IMR-90 (cell line): ENCODE data around the gene TRIM28. TPM values are rescaled to one million over a fixed set of nuclear protein-coding genes. Genes with fewer than 3 reads are reported as not detected.

ENCODE experiments used
- ATAC-seq: fragments of 200-7000 bp; cut with Tn5 transposase; 2 replicates; pipeline ENCODE4 v1.9.1; 2020; ENCODE audit warnings: low read depth, mild to moderate bottlenecking, moderate library complexity
- BruUV-seq: library from RNA; stranded (reverse); fragments of 400-500 nt; replicated peaks from 2 replicates; lab custom pipeline; 2021; lab: Mats Ljungman, UMichigan
- CTCF ChIA-PET: fragments of 300-600 bp; formaldehyde crosslinking; extraction: SDS; loops from one replicate; lab custom pipeline; 2021; ENCODE audit warnings: antibody characterized with exemption; lab: Yijun Ruan, JAX
- POLR2A ChIA-PET: fragments of 300-600 bp; sonication (Branson Sonifier 250); formaldehyde crosslinking; loops from one replicate; lab custom pipeline; 2022; ENCODE audit warnings: antibody characterized with exemption; ENCODE audit not compliant: unreplicated experiment; lab: Charles Lee
- DNase-seq: peaks from one replicate; pipeline ENCODE4 v3.0.0; 2013
- H2AFZ ChIP-seq: replicated peaks from 2 replicates; pipeline ENCODE3; 2013; ENCODE audit warnings: low read length, mild to moderate bottlenecking; ENCODE audit not compliant: poor library complexity
- H2AK5ac ChIP-seq: 2 replicates; pipeline ENCODE4 v1.6.1; 2013; ENCODE audit warnings: low read depth, low read length, inconsistent platforms
- H2AK9ac ChIP-seq: replicated peaks from 2 replicates; pipeline ENCODE3; 2013; ENCODE audit warnings: mild to moderate bottlenecking, low read depth, low read length, moderate library complexity; ENCODE audit not compliant: poor library complexity
- H2BK120ac ChIP-seq: 2 replicates; pipeline ENCODE4 v1.6.1; 2013; ENCODE audit warnings: low read depth, low read length, inconsistent platforms
- H2BK15ac ChIP-seq: 3 replicates; pipeline ENCODE4 v1.6.1; 2013; ENCODE audit warnings: low read depth, low read length, inconsistent platforms
- H2BK20ac ChIP-seq: 2 replicates; pipeline ENCODE4 v1.6.1; 2013; ENCODE audit warnings: low read depth, mild to moderate bottlenecking, inconsistent platforms, low read length, moderate library complexity
- H2BK5ac ChIP-seq: 2 replicates; pipeline ENCODE4 v1.6.1; 2013; ENCODE audit warnings: mild to moderate bottlenecking, low read depth, low read length, inconsistent platforms; ENCODE audit not compliant: poor library complexity, severe bottlenecking
- H3K14ac ChIP-seq: replicated peaks from 2 replicates; pipeline ENCODE4 v1.6.1; 2013; ENCODE audit warnings: low read depth, low read length, inconsistent platforms
- H3K18ac ChIP-seq: 2 replicates; pipeline ENCODE4 v1.6.1; 2013; ENCODE audit warnings: low read depth, low read length, control low read depth
- H3K23ac ChIP-seq: 2 replicates; pipeline ENCODE4 v1.6.1; 2013; ENCODE audit warnings: low read depth, low read length, inconsistent platforms
- H3K27ac ChIP-seq: 2 replicates; pipeline ENCODE4 v1.5.1; 2013; ENCODE audit warnings: mild to moderate bottlenecking, control low read depth, low read length; ENCODE audit not compliant: insufficient read depth
- H3K27me3 ChIP-seq: 2 replicates; pipeline ENCODE4 v1.6.1; 2013; ENCODE audit warnings: low read length; ENCODE audit not compliant: control insufficient read depth, insufficient read depth
- H3K36me3 ChIP-seq: 2 replicates; pipeline ENCODE4 v1.6.1; 2013; ENCODE audit warnings: low read length, mixed read lengths; ENCODE audit not compliant: control insufficient read depth, insufficient read depth
- H3K4ac ChIP-seq: 2 replicates; pipeline ENCODE4 v1.6.1; 2013; ENCODE audit warnings: low read depth, low read length, inconsistent platforms
- H3K4me1 ChIP-seq: 2 replicates; pipeline ENCODE4 v1.6.1; 2013; ENCODE audit warnings: low read length, mixed read lengths; ENCODE audit not compliant: control insufficient read depth, insufficient read depth
- H3K4me2 ChIP-seq: 2 replicates; pipeline ENCODE4 v1.6.1; 2013; ENCODE audit warnings: low read depth, mild to moderate bottlenecking, control low read depth, low read length, moderate library complexity
- H3K4me3 ChIP-seq: 2 replicates; pipeline ENCODE4 v1.5.1; 2013; ENCODE audit warnings: low read depth, mild to moderate bottlenecking, control low read depth, low read length, moderate library complexity; ENCODE audit not compliant: insufficient read depth
- H3K56ac ChIP-seq: 2 replicates; pipeline ENCODE4 v1.6.1; 2013; ENCODE audit warnings: low read length, inconsistent platforms; ENCODE audit not compliant: insufficient read depth; ENCODE audit errors: extremely low read depth
- H3K79me1 ChIP-seq, 2 experiments: 2 replicates each; pipeline ENCODE4 v1.6.1; 2013; ENCODE audit warnings: low read length in 2 of 2, inconsistent platforms in 1 of 2, low read depth in 1 of 2
- H3K9ac ChIP-seq: 2 replicates; pipeline ENCODE4 v1.6.1; 2013; ENCODE audit warnings: low read depth, low read length, control low read depth
- H3K9me1 ChIP-seq: 2 replicates; pipeline ENCODE4 v1.6.1; 2013; ENCODE audit warnings: low read length, inconsistent platforms; ENCODE audit not compliant: insufficient read depth
- H3K9me3 ChIP-seq: 2 replicates; pipeline ENCODE4 v1.6.1; 2013; ENCODE audit warnings: low read length; ENCODE audit not compliant: control insufficient read depth, insufficient read depth
- H4K20me1 ChIP-seq: 2 replicates; pipeline ENCODE4 v1.6.1; 2013; ENCODE audit warnings: low read length, inconsistent platforms; ENCODE audit not compliant: insufficient read depth
- H4K5ac ChIP-seq: 2 replicates; pipeline ENCODE4 v1.6.1; 2013; ENCODE audit warnings: mild to moderate bottlenecking, low read depth, low read length, control low read depth
- H4K8ac ChIP-seq, 2 experiments: 2 replicates each; pipeline ENCODE4 v1.6.1; 2013; ENCODE audit warnings: low read depth in 2 of 2, low read length in 2 of 2, control low read depth in 1 of 2, inconsistent platforms in 1 of 2
- H4K91ac ChIP-seq: 2 replicates; pipeline ENCODE4 v1.6.1; 2013; ENCODE audit warnings: low read depth, low read length, inconsistent platforms; ENCODE audit not compliant: insufficient read depth
- BHLHE40 ChIP-seq: fragments of 150-350 bp; IDR thresholded peaks from 2 replicates; pipeline ENCODE4 v1.6.1; 2016; ENCODE audit warnings: mild to moderate bottlenecking, low read depth, low read length
- CHD1 ChIP-seq: IDR thresholded peaks from 2 replicates; pipeline ENCODE4 v1.6.1; 2012; ENCODE audit warnings: low read depth, low read length, improper control_type of control experiment
- FOS ChIP-seq: fragments of 150-350 bp; IDR thresholded peaks from 2 replicates; pipeline ENCODE4 v1.6.1; 2016; ENCODE audit warnings: low read depth, low read length
- MAZ ChIP-seq: IDR thresholded peaks from 2 replicates; pipeline ENCODE4 v1.6.1; 2012; ENCODE audit warnings: low read depth, mild to moderate bottlenecking, low read length, improper control_type of control experiment, moderate library complexity, borderline replicate concordance
- MXI1 ChIP-seq: IDR thresholded peaks from 2 replicates; pipeline ENCODE4 v1.6.1; 2012; ENCODE audit warnings: low read depth, mild to moderate bottlenecking, low read length, moderate library complexity, borderline replicate concordance
- NFE2L2 ChIP-seq: fragments of 150-350 bp; IDR thresholded peaks from 2 replicates; pipeline ENCODE4 v1.6.1; 2016; ENCODE audit warnings: low read depth, mild to moderate bottlenecking, low read length
- POLR2A ChIP-seq: IDR thresholded peaks from 2 replicates; pipeline ENCODE4 v1.6.1; 2012; ENCODE audit warnings: mild to moderate bottlenecking, low read depth, low read length
- RAD21 ChIP-seq: IDR thresholded peaks from 2 replicates; pipeline ENCODE4 v1.6.1; 2012; ENCODE audit warnings: low read length, improper control_type of control experiment
- RCOR1 ChIP-seq: IDR thresholded peaks from 2 replicates; pipeline ENCODE4 v1.6.1; 2012; ENCODE audit warnings: mild to moderate bottlenecking, low read length, improper control_type of control experiment; ENCODE audit not compliant: insufficient replicate concordance
- RFX5 ChIP-seq: IDR thresholded peaks from 2 replicates; pipeline ENCODE4 v1.8.0; 2012; ENCODE audit warnings: low read depth, mild to moderate bottlenecking, low read length, moderate library complexity
- SMC3 ChIP-seq: fragments of 150-350 bp; IDR thresholded peaks from 2 replicates; pipeline ENCODE4 v1.6.1; 2016; ENCODE audit warnings: low read depth, mild to moderate bottlenecking, antibody characterized with exemption, low read length, moderate library complexity
- WGBS, 2 experiments: methylation state at CpG; one replicate each; pipeline versions ENCODE4 v1.1.5 to v1.1.7; 2013; ENCODE audit warnings: missing lambda C conversion rate in 2 of 2; ENCODE audit not compliant: insufficient read length in 1 of 2; ENCODE audit errors: extremely low coverage in 2 of 2; 5-methylcytosine and 5-hydroxymethylcytosine counted together
- dilution Hi-C: fragments of 300-500 bp; cut with HindIII; formaldehyde crosslinking; loops from one replicate; pipeline ENCODE4 v1.14.3; 2018; ENCODE audit warnings: low sequenced_read_pairs; ENCODE audit not compliant: unreplicated experiment
- in situ Hi-C: fragments of 300-500 bp; cut with MboI; formaldehyde crosslinking; loops from 3 replicates; pipeline ENCODE4 v1.14.3; 2019; ENCODE audit warnings: low sequenced_read_pairs, inconsistent platforms, mixed read lengths
- intact Hi-C: fragments of 100-400 bp; cut with micrococcal nuclease; formaldehyde crosslinking; loops from 2 replicates; pipeline ENCODE4 v1.10.0; 2022
- polyA plus RNA-seq, 3 experiments: library from polyadenylated mRNA; depleted of rRNA; stranded (reverse); fragments of >200 nt; gene quantifications; 2 replicates each; pipeline ENCODE4 v1.2.3, GENCODE V29; 2012; ENCODE audit warnings: low replicate concordance in 1 of 3
- total RNA-seq: library from RNA; depleted of rRNA; stranded (reverse); fragments of >200 nt; gene quantifications from 2 replicates; pipeline ENCODE4 v1.2.3, GENCODE V29; 2012
- TF ChIP-seq, protein P1 (sequence below): fragments of 150-350 bp; IDR thresholded peaks from 2 replicates; pipeline ENCODE4 v1.6.1; 2016; ENCODE audit warnings: low read depth, mild to moderate bottlenecking, low read length, moderate library complexity, borderline replicate concordance
- TF ChIP-seq, protein P2 (sequence below): fragments of 150-350 bp; IDR thresholded peaks from 2 replicates; pipeline ENCODE4 v1.6.1; 2017; ENCODE audit warnings: mild to moderate bottlenecking, antibody characterized with exemption, low read length, low read depth

TRIM28 gene
- total and polyA plus RNA-seq, 2 of the 4 experiments (the other 2 are of a cell fraction), result 349 to 465 TPM

DNA sequence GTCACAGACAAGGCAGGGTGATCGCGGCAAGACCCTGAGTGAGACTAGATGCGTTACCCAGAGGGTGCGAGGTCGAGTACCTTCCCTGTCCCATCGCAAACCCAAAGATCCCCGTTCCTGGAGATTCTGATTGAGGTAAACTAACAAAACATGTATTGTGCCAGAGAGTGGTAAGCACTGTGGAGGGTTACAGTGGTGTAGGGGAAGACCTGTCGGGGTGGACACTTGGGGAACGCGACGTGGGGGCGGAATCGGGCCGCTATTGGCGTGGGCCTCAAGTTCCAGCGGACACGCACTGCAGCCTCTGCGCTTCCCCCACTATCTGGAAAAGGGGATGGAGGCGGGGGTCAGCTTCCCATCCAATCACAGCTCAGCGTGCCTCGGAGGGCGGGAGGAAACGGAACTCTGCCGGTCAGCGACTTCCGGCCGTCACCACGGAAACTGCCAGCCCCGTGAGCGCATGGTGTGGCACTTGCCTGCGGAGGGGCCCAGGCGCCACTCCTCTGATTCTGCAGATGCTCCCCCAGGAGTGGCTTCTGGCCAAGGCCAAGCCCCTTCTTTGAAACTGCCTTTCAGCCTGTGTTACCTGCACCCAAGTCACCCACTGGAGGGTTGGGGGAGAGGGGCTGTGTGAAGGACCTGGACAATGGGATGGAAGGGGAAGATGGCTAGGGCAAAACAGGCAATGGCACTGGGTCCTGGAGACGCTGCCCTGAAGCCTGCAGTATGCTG, 15.6 kb downstream of the TRIM28 start:
- peak overlapping the region; percentile 99 for H3K14ac ChIP-seq
- peak overlapping the region; percentile 91 for H3K4me2 ChIP-seq
- peak overlapping the region; percentile 67; the same call in 1 of the 3 replicates for H2BK15ac ChIP-seq
- peak overlapping the region; percentile 95 for H3K27ac ChIP-seq
- peaks cover 22% of the 10 kb centered on the region for H3K9me1 ChIP-seq
- peak overlapping the region; percentile 100 for H4K8ac ChIP-seq
- H2BK120ac ChIP-seq, result peak overlapping the region; percentile 79
- peak overlapping the region; percentile 99 for H3K23ac ChIP-seq
- ChIA-PET CTCF (no interaction called here), POLR2A (no interaction called here)
- H4K91ac ChIP-seq, result peak overlapping the region; percentile 99
- no peaks in the 10 kb centered on the region for H3K27me3 ChIP-seq
- in situ Hi-C loops, result no loop called here
- H3K4ac ChIP-seq, result peak overlapping the region; percentile 99
- no CpG with 5 or more reads among the region's 33 CpGs for WGBS, 2 experiments
- no peaks in the 10 kb centered on the region for H3K9me3 ChIP-seq
- H2AK5ac ChIP-seq, result peak overlapping the region; percentile 99
- peak overlapping the region; percentile 32; the same call in 1 of the 2 replicates for H2BK20ac ChIP-seq
- peaks cover 26% of the 10 kb centered on the region for H3K4me1 ChIP-seq
- peak overlapping the region; percentile 100 for H2AFZ ChIP-seq
- peak; percentile 68; the same call in 1 of the 2 replicates for TF ChIP-seq CHD1
- no peak for TF ChIP-seq RCOR1
- TF ChIP-seq RAD21, result no peak
- no peak for TF ChIP-seq SMC3
- no peak for TF ChIP-seq FOS
- TF ChIP-seq, protein P1, sequence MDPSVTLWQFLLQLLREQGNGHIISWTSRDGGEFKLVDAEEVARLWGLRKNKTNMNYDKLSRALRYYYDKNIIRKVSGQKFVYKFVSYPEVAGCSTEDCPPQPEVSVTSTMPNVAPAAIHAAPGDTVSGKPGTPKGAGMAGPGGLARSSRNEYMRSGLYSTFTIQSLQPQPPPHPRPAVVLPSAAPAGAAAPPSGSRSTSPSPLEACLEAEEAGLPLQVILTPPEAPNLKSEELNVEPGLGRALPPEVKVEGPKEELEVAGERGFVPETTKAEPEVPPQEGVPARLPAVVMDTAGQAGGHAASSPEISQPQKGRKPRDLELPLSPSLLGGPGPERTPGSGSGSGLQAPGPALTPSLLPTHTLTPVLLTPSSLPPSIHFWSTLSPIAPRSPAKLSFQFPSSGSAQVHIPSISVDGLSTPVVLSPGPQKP, result no peak
- TF ChIP-seq POLR2A, result peak; percentile 82
- peak; percentile 89 for TF ChIP-seq MAZ
- peak; percentile 73; the same call in 1 of the 2 replicates for TF ChIP-seq MXI1
- TF ChIP-seq, protein P2, sequence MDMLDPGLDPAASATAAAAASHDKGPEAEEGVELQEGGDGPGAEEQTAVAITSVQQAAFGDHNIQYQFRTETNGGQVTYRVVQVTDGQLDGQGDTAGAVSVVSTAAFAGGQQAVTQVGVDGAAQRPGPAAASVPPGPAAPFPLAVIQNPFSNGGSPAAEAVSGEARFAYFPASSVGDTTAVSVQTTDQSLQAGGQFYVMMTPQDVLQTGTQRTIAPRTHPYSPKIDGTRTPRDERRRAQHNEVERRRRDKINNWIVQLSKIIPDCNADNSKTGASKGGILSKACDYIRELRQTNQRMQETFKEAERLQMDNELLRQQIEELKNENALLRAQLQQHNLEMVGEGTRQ, result no peak; the same call in 1 of the 2 replicates
- TF ChIP-seq BHLHE40, result no peak; the same call in 1 of the 2 replicates
- TF ChIP-seq NFE2L2, result no peak
- TF ChIP-seq RFX5, result no peak
- H3K79me1 ChIP-seq, result peaks cover 9 to 46% of the 10 kb centered on the region in 2 experiments
- ATAC-seq, result peak; percentile 42
- peak overlapping the region; percentile 100 for H2AK9ac ChIP-seq
- H3K18ac ChIP-seq, result peak overlapping the region; percentile 80
- peak overlapping the region; percentile 92 for H3K9ac ChIP-seq
- dilution Hi-C loops, result no loop called here
- H2BK5ac ChIP-seq, result peak overlapping the region; percentile 96
- peaks cover 10% of the 10 kb centered on the region; the same call in 1 of the 2 replicates for H3K36me3 ChIP-seq
- BruUV-seq, result no TSS peak
- peak overlapping the region; percentile 97 for H3K56ac ChIP-seq
- H4K5ac ChIP-seq, result peak overlapping the region; percentile 95
- DNase-seq, result peak; percentile 89
- intact Hi-C loops, result loop anchor here (1.0 to 2.0 kb wide), 2 partner anchors 13 to 15 kb away; partner anchors contain the start of gene TRIM28
- H3K4me3 ChIP-seq, result peak overlapping the region; percentile 59
- peaks cover 12% of the 10 kb centered on the region for H4K20me1 ChIP-seq
